Keratinocyte (primary cell): ENCODE results near the gene ANO9. TPM values are rescaled to one million over a fixed set of nuclear protein-coding genes. Genes with fewer than 3 reads are reported as not detected.
A peak's percentile ranks its signal among the peaks of the same experiment; 100 is the strongest.

Experiments used
- DNase-seq: peaks from one replicate; pipeline ENCODE4 v3.0.0-alpha.2; 2011; ENCODE audit warnings: low read depth, missing footprints, low spot score
- FAIRE-seq: peaks from 2 replicates; lab custom pipeline; 2011; peaks lifted over from hg19 to GRCh38; lab: Jason Lieb, UNC
- H2AFZ ChIP-seq: 2 replicates; pipeline ENCODE4 v1.6.0; 2012; ENCODE audit warnings: low read length, control low read depth, inconsistent platforms; ENCODE audit not compliant: control insufficient read depth
- H3K27ac ChIP-seq: 2 replicates; pipeline ENCODE4 v1.5.1; 2011; ENCODE audit warnings: low read length; ENCODE audit not compliant: control insufficient read depth, insufficient read depth
- H3K27me3 ChIP-seq: 3 replicates; pipeline ENCODE4 v1.6.0; 2011; ENCODE audit warnings: low read length; ENCODE audit not compliant: control insufficient read depth, insufficient read depth; ENCODE audit errors: extremely low read depth
- H3K36me3 ChIP-seq, 2 experiments: 2 replicates in 1 of 2; 3 replicates in 1 of 2; pipeline ENCODE4 v1.5.1; 2011; ENCODE audit warnings: low read length in 2 of 2, mild to moderate bottlenecking in 1 of 2; ENCODE audit not compliant: control insufficient read depth in 2 of 2, insufficient read depth in 2 of 2; ENCODE audit errors: extremely low read depth in 1 of 2
- H3K4me1 ChIP-seq: 3 replicates; pipeline ENCODE4 v1.5.1; 2011; ENCODE audit warnings: low read length; ENCODE audit not compliant: control insufficient read depth, insufficient read depth; ENCODE audit errors: extremely low read depth
- H3K4me2 ChIP-seq: 3 replicates; pipeline ENCODE4 v1.6.0; 2011; ENCODE audit warnings: low read depth, low read length; ENCODE audit not compliant: control insufficient read depth, insufficient read depth; ENCODE audit errors: extremely low read depth
- H3K4me3 ChIP-seq, 3 experiments: fragments of 200-600 bp in 1 of 3; sonication (generic) in 1 of 3; 2 replicates in 2 of 3; 3 replicates in 1 of 3; pipeline ENCODE4 v1.5.1; 2011 to 2016; ENCODE audit warnings: low read length in 3 of 3, mild to moderate bottlenecking in 3 of 3, control low read depth in 2 of 3, inconsistent platforms in 1 of 3, low read depth in 1 of 3, mixed read lengths in 1 of 3, mixed run types in 1 of 3, moderate library complexity in 1 of 3; ENCODE audit not compliant: control insufficient read depth in 2 of 3, insufficient read depth in 2 of 3; ENCODE audit errors: extremely low read depth in 1 of 3
- H3K79me2 ChIP-seq: 2 replicates; pipeline ENCODE4 v1.6.0; 2012; ENCODE audit warnings: low read length; ENCODE audit not compliant: control insufficient read depth, insufficient read depth
- H3K9ac ChIP-seq: 3 replicates; pipeline ENCODE4 v1.6.0; 2011; ENCODE audit warnings: low read length; ENCODE audit not compliant: control insufficient read depth, insufficient read depth; ENCODE audit errors: extremely low read depth
- H3K9me1 ChIP-seq: 3 replicates; pipeline ENCODE4 v1.6.0; 2011; ENCODE audit warnings: low read length; ENCODE audit not compliant: control insufficient read depth, insufficient read depth; ENCODE audit errors: extremely low read depth
- H3K9me3 ChIP-seq: 2 replicates; pipeline ENCODE4 v1.5.1; 2012; ENCODE audit warnings: low read depth, low read length; ENCODE audit not compliant: control insufficient read depth
- H4K20me1 ChIP-seq: 3 replicates; pipeline ENCODE4 v1.6.0; 2011; ENCODE audit warnings: low read length; ENCODE audit not compliant: control insufficient read depth, insufficient read depth; ENCODE audit errors: extremely low read depth
- EZH2 ChIP-seq: IDR thresholded peaks from one replicate; pipeline ENCODE4 v1.6.1; 2012; ENCODE audit warnings: inconsistent platforms, mild to moderate bottlenecking, low read length, moderate library complexity
- dilution Hi-C: fragments of 300-500 bp; cut with MboI; formaldehyde crosslinking; loops from one replicate; pipeline ENCODE4 v1.7.0; 2020; ENCODE audit warnings: low sequenced_read_pairs; ENCODE audit not compliant: extremely low pct_ligation_motif_present
- polyA plus RNA-seq, 5 experiments: library from polyadenylated mRNA; depleted of rRNA in 3 of 5; stranded (reverse) in 3 of 5; stranded (forward) in 1 of 5; unstranded in 1 of 5; fragments of >200 nt; gene quantifications; 1 replicate in 1 of 5; 2 replicates in 3 of 5; 3 replicates in 1 of 5; pipeline versions ENCODE4 v1.2.1 to v1.2.3, GENCODE V29; 2011 to 2012; ENCODE audit warnings: missing spikeins in 2 of 5, low read depth in 1 of 5, low replicate concordance in 1 of 5
- TF ChIP-seq, protein P1 (sequence below), 3 experiments: IDR thresholded peaks in 1 of 3; conservative IDR thresholded peaks in 1 of 3; optimal IDR thresholded peaks in 1 of 3; 2 replicates in 2 of 3; 3 replicates in 1 of 3; pipeline versions ENCODE3 to v1.5.1; 2011; ENCODE audit warnings: low read length in 3 of 3, mild to moderate bottlenecking in 3 of 3, moderate library complexity in 2 of 3, control low read depth in 1 of 3, inconsistent platforms in 1 of 3; ENCODE audit not compliant: insufficient read depth in 2 of 3; ENCODE audit errors: extremely low read depth in 1 of 3

ANO9 gene
- polyA plus RNA-seq, 1 donor (not counting 4 experiments of a cell fraction or from before 2014, with no cell fraction given): 16.1 TPM

DNA sequence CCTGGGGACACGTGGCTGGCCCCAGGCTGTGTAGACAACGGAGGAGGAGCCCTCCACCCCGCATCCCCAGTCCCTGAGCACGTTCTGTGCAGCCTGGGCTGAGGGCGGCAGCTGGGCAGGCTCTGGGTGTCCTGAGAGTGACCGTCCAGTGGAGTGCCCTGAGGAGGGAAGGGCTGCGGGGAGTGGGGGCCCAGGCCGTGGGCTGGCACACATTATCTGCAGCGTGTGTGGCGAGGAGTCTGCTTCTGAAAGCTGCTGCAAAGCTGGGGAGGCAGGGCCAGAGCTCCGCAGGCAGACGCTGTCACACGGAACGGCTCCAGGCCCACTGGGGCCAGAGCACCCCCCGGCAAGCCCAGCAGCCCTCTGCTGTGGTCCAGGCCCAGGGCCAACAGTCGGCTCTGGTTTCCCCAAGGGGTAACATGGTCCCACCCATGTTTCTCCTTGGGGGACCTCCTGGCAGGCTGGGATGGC, 835 bp upstream of the ANO9 start:
- Histone ChIP-seq H2AFZ (no peak overlapping the region), H3K27ac (no peak overlapping the region), H3K79me2 (peaks cover 9% of the 10 kb centered on the region), H3K4me3 (no peak overlapping the region), H3K27me3 (no peaks in the 10 kb centered on the region), H3K9me3 (no peaks in the 10 kb centered on the region), H3K9me1 (no peaks in the 10 kb centered on the region), H3K4me2 (no peak overlapping the region), H3K36me3 (no peaks in the 10 kb centered on the region), H3K9ac (no peak overlapping the region), H3K4me1 (peaks cover 31% of the 10 kb centered on the region), H4K20me1 (no peaks in the 10 kb centered on the region)
- DNase-seq (no peak), FAIRE-seq (no peak)
- dilution Hi-C loops: no loop called here
- no peak for TF ChIP-seq EZH2
- TF ChIP-seq, protein P1, sequence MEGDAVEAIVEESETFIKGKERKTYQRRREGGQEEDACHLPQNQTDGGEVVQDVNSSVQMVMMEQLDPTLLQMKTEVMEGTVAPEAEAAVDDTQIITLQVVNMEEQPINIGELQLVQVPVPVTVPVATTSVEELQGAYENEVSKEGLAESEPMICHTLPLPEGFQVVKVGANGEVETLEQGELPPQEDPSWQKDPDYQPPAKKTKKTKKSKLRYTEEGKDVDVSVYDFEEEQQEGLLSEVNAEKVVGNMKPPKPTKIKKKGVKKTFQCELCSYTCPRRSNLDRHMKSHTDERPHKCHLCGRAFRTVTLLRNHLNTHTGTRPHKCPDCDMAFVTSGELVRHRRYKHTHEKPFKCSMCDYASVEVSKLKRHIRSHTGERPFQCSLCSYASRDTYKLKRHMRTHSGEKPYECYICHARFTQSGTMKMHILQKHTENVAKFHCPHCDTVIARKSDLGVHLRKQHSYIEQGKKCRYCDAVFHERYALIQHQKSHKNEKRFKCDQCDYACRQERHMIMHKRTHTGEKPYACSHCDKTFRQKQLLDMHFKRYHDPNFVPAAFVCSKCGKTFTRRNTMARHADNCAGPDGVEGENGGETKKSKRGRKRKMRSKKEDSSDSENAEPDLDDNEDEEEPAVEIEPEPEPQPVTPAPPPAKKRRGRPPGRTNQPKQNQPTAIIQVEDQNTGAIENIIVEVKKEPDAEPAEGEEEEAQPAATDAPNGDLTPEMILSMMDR (optimal IDR thresholded peaks at IDR 0.05 in 1 of 3, IDR thresholded peaks at IDR 0.05 in 1 of 3, conservative IDR thresholded peaks at IDR 0.05 in 1 of 3; ENCODE audit: extremely low read depth in 1 of 3, insufficient read depth in 2 of 3, low read length in 3 of 3): no peak

DNA sequence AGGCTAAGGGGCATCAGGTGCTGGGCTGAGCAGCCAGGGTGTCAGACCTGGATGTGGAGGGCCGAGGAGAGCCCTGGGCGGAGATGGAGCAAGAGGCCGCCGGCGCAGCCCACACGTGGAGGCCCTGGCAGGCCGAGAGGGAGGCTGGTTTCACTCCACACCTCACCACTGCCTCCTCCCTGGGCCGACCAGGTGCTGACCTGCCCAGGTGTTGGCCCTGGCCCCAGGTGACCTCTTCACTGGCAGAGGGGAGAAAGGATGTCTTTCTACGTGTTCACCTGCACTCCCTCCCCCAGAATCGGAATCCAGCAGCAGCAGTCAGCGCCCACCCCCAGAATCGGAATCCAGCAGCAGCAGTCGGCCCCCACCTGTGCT, 781 bp downstream of the ANO9 start:
- Histone ChIP-seq H3K27ac (no peak overlapping the region), H3K4me2 (peak overlapping the region; percentile 85), H3K9me3 (no peaks in the 10 kb centered on the region), H3K4me1 (peaks cover 24% of the 10 kb centered on the region), H3K27me3 (no peaks in the 10 kb centered on the region), H3K9me1 (no peaks in the 10 kb centered on the region), H2AFZ (no peak overlapping the region), H4K20me1 (no peaks in the 10 kb centered on the region), H3K4me3 (peak overlapping the region; percentile 61 to 77 (median 71)), H3K9ac (peak overlapping the region; percentile 72), H3K79me2 (peaks cover 9% of the 10 kb centered on the region), H3K36me3 (no peaks in the 10 kb centered on the region)
- no peak for TF ChIP-seq EZH2
- TF ChIP-seq, protein P1 (optimal IDR thresholded peaks at IDR 0.05 in 1 of 3, IDR thresholded peaks at IDR 0.05 in 1 of 3, conservative IDR thresholded peaks at IDR 0.05 in 1 of 3; ENCODE audit: extremely low read depth in 1 of 3, insufficient read depth in 2 of 3, low read length in 3 of 3): no peak
- dilution Hi-C loops: no loop called here
- no peak for FAIRE-seq
- no peak for DNase-seq
